ENCODE measurements around the gene TTC9B.
"Not testable (repeated sequence)": the region's sequence is repeated elsewhere in the genome, so short reads cannot be mapped to it uniquely, and the experiment has no call there.

Gene TTC9B

DNA sequence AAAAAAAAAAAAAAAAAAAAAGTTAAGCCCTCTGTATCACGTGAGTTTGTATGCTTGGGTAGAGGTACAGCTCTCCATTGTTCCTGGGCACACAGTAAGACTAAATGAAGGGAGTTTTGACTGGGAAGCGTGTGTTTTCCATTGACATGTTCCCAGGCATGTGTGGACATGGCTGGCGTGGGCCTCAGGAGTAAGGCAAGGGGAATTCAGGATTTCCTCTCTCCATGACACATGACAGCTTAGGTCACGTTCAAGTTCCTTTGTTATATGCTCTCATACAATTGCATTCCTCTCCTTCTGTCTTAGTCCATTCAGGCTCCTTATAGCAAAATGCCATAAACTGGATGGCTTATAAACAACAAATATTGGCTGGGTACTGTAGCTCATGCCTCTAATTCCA lies 44.1 kb downstream of the TTC9B start:
- no peak overlapping the region for H3K4me3 ChIP-seq (ENCODE audit: low read length)
- no peaks in the 10 kb centered on the region for H3K36me3 ChIP-seq (ENCODE audit: insufficient read depth, low read length)
- no peaks in the 10 kb centered on the region for H3K4me1 ChIP-seq (ENCODE audit: control insufficient read depth, insufficient read depth, low read length)
- no peak overlapping the region for H3K4me2 ChIP-seq (ENCODE audit: low read length)
- H3K9ac ChIP-seq (ENCODE audit: low read depth, low read length): no peak overlapping the region
- peaks cover 3% of the 10 kb centered on the region for H3K27me3 ChIP-seq (ENCODE audit: control insufficient read depth, insufficient read depth, low read length)
- no peaks in the 10 kb centered on the region for H3K9me3 ChIP-seq (replicated peaks; ENCODE audit: low read length)

DNA sequence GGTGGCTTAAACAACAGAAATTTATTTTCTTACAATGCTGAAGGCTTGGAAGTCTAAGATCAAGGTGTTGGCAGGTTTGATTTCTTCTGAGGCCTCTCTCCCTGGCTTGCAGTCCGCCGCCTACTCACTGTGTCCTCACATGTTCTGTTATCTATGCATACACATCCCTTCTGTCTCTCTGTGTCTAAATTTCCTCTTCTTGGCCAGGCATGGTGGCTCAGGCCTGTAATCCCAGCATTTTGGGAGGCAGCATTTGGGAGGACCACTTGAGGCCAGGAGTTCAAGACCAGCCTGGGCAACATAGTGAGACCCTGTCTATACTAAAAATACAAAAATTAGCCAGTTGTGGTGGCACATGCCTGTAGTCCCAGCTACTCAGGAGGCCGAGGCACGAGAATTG lies 46.9 kb downstream of the TTC9B start:
- not testable (repeated sequence) for H3K27me3 ChIP-seq (ENCODE audit: control insufficient read depth, insufficient read depth, low read length); H3K4me2 ChIP-seq (ENCODE audit: low read length); H3K4me1 ChIP-seq (ENCODE audit: control insufficient read depth, insufficient read depth, low read length); H3K9ac ChIP-seq (ENCODE audit: low read depth, low read length); H3K9me3 ChIP-seq (replicated peaks; ENCODE audit: low read length); H3K36me3 ChIP-seq (ENCODE audit: insufficient read depth, low read length); H3K4me3 ChIP-seq (ENCODE audit: low read length)

- H3K27me3 ChIP-seq (ENCODE audit: control insufficient read depth, insufficient read depth, low read length); H3K36me3 ChIP-seq (ENCODE audit: insufficient read depth, low read length); H3K4me2 ChIP-seq (ENCODE audit: low read length); H3K9ac ChIP-seq (ENCODE audit: low read depth, low read length); H3K9me3 ChIP-seq (replicated peaks; ENCODE audit: low read length); H3K4me1 ChIP-seq (ENCODE audit: control insufficient read depth, insufficient read depth, low read length); H3K4me3 ChIP-seq (ENCODE audit: low read length): not testable (repeated sequence)
Measured at GRCh38 chr19:40170303-40170989, 47.7 kb downstream of the TTC9B start.

DNA sequence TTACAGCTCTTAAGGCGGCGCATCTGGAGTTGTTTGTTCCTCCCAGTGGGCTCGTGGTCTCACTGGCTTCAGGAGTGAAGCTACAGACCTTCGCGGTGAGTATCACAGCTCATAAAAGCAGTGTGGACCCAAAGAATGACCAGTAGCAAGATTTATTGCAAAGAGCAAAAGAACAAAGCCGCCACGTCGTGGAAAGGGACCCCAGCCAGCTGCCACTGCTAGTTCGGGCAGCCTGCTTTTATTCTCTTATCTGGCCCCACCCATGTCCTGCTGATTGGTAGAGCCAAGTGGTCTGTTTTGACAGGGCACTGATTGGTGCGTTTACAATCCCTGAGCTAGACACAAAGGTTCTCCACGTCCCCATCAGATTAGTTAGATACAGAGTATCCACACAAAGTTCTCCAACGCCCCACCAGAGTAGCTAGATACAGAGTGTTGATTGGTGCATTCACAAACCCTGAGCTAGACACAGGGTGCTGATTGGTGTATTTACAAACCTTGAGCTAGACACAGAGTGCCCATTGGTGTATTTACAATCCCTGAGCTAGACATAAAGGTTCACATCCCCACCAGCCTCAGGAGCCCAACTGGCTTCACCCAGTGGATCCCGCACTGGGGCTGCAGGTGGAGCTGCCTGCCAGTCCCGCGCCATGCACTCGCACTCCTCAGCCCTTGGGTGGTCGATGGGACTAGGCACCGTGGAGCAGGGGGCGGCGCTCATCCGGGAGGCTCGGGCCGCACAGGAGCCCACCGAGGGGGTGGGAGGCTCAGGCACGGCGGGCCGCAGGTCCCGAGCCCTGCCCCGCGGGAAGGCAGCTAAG lies 48.5 kb downstream of the TTC9B start:
- H3K9me3 ChIP-seq (replicated peaks; ENCODE audit: low read length); H3K4me1 ChIP-seq (ENCODE audit: control insufficient read depth, insufficient read depth, low read length); H3K36me3 ChIP-seq (ENCODE audit: insufficient read depth, low read length); H3K4me3 ChIP-seq (ENCODE audit: low read length); H3K4me2 ChIP-seq (ENCODE audit: low read length); H3K27me3 ChIP-seq (ENCODE audit: control insufficient read depth, insufficient read depth, low read length); H3K9ac ChIP-seq (ENCODE audit: low read depth, low read length): not testable (repeated sequence)
